OCI-LY7 (cell line): Measurements from ENCODE around the gene PSPH. TPM values are rescaled to one million over a fixed set of nuclear protein-coding genes. Genes with fewer than 3 reads are reported as not detected.

Source experiments
- BruUV-seq: library from RNA; stranded (reverse); fragments of 400-500 nt; replicated peaks from 2 replicates; lab custom pipeline; 2021; lab: Mats Ljungman, UMichigan
- CTCF ChIA-PET: fragments of 300-600 bp; sonication (Branson Sonifier 250); formaldehyde crosslinking; loops from one replicate; lab custom pipeline; 2022; ENCODE audit warnings: antibody characterized with exemption; ENCODE audit not compliant: unreplicated experiment; lab: Charles Lee
- POLR2A ChIA-PET: fragments of 300-600 bp; sonication (Branson Sonifier 250); formaldehyde crosslinking; loops from one replicate; lab custom pipeline; 2022; ENCODE audit warnings: antibody characterized with exemption; lab: Charles Lee
- DNase-seq: peaks from one replicate; pipeline ENCODE4 v3.0.0-alpha.2; 2015; ENCODE audit warnings: low spot score
- H2AFZ ChIP-seq: fragments of 200-600 bp; sonication (generic), shearing (Covaris generic); 2 replicates; pipeline ENCODE4 v1.6.1; 2014; ENCODE audit warnings: mild to moderate bottlenecking, antibody characterized with exemption, low read length, moderate library complexity
- H3K27ac ChIP-seq: fragments of 200-600 bp; sonication (generic); 2 replicates; pipeline ENCODE4 v1.5.1; 2014; ENCODE audit warnings: mixed run types, low read depth, mild to moderate bottlenecking, moderate library complexity, low read length, inconsistent platforms; ENCODE audit not compliant: poor library complexity, severe bottlenecking
- H3K36me3 ChIP-seq: fragments of 200-600 bp; sonication (generic); 2 replicates; pipeline ENCODE4 v1.6.1; 2014; ENCODE audit warnings: mild to moderate bottlenecking, antibody characterized with exemption, low read length, moderate library complexity, mixed read lengths; ENCODE audit not compliant: insufficient read depth
- H3K4me1 ChIP-seq: fragments of 200-600 bp; sonication (generic); 2 replicates; pipeline ENCODE4 v1.5.1; 2014; ENCODE audit warnings: mild to moderate bottlenecking, low read length; ENCODE audit not compliant: insufficient read depth, poor library complexity, severe bottlenecking
- H3K4me2 ChIP-seq: fragments of 200-600 bp; sonication (generic); 2 replicates; pipeline ENCODE4 v1.6.1; 2014; ENCODE audit warnings: mild to moderate bottlenecking, low read length
- H3K4me3 ChIP-seq: fragments of 200-600 bp; sonication (generic); 2 replicates; pipeline ENCODE4 v1.5.1; 2014; ENCODE audit warnings: mild to moderate bottlenecking, low read depth, low read length; ENCODE audit not compliant: poor library complexity, severe bottlenecking
- H3K79me2 ChIP-seq: fragments of 200-600 bp; sonication (generic); 2 replicates; pipeline ENCODE4 v1.6.1; 2016; ENCODE audit warnings: low read depth, mild to moderate bottlenecking, low read length, moderate library complexity, mixed read lengths; ENCODE audit not compliant: insufficient read depth
- H3K9me2 ChIP-seq: fragments of 200-600 bp; sonication (generic); 2 replicates; pipeline ENCODE4 v1.6.1; 2016; ENCODE audit warnings: mild to moderate bottlenecking, low read length, mixed read lengths; ENCODE audit not compliant: insufficient read depth
- H3K9me3 ChIP-seq: fragments of 200-600 bp; sonication (generic); 2 replicates; pipeline ENCODE4 v1.6.1; 2014; ENCODE audit warnings: mild to moderate bottlenecking, mixed run types, low read length, mixed read lengths
- H4K20me1 ChIP-seq: fragments of 200-600 bp; sonication (generic); 2 replicates; pipeline ENCODE4 v1.6.1; 2014; ENCODE audit warnings: mild to moderate bottlenecking, antibody characterized with exemption, low read length, moderate library complexity, mixed read lengths; ENCODE audit not compliant: insufficient read depth
- EZH2phosphoT487 ChIP-seq: fragments of 200-600 bp; sonication (generic); IDR thresholded peaks from 2 replicates; pipeline ENCODE4 v1.6.1; 2018; ENCODE audit warnings: low read depth, borderline replicate concordance, mild to moderate bottlenecking, mixed run types, antibody characterized with exemption, low read length, moderate library complexity, mixed read lengths
- intact Hi-C: fragments of 100-400 bp; cut with micrococcal nuclease; formaldehyde crosslinking; loops from one replicate; pipeline ENCODE4 v1.10.0; 2022; ENCODE audit not compliant: unreplicated experiment
- total RNA-seq, 2 experiments: library from RNA; depleted of rRNA in 1 of 2; stranded (reverse); fragments of >200 nt in 1 of 2; shearing (Covaris generic) in 1 of 2; gene quantifications; 2 replicates each; pipeline ENCODE4 v1.2.3, GENCODE V29; 2014 to 2022
- TF ChIP-seq, protein P1 (sequence below): fragments of 200-600 bp; sonication (generic); conservative IDR thresholded peaks from 2 replicates; pipeline ENCODE4 v1.5.1; 2014; ENCODE audit warnings: mild to moderate bottlenecking, antibody characterized with exemption, low read length, moderate library complexity, mixed read lengths

PSPH gene
- total RNA-seq, 2 experiments from 2014 or later, result 55.3 to 62.9 TPM

DNA sequence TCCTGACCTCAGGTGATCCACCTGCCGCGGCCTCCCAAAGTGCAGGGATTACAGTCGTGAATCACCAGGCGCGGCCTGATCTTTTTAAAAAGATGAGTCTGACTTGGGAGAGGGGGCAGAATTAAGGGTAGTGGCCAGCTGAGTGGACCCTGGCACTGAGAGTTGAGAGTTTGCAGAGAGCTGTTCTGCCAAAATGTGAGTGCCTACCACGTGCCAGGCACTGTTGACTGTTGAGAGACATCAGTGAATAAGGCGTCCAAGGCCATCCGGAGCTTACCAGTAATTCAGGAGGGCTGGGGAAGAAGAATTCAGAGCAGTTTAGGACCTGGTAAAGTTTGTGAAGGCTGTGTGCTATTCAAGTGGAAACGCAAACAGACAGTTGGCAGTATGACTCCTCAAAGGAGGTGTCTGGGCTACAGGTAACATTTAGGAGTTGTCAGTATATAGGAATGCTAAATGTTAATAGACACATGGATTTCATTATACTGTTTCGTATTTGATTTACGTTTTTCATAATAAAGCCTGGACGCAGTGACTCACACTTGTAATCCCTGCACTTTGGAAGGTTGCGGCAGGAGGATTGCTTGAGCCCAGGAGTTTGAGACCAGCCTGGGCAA is 85.3 kb downstream of the PSPH start:
- H3K79me2 ChIP-seq, result peaks cover 16% of the 10 kb centered on the region; the same call in 1 of the 2 replicates
- BruUV-seq, result no TSS peak

DNA sequence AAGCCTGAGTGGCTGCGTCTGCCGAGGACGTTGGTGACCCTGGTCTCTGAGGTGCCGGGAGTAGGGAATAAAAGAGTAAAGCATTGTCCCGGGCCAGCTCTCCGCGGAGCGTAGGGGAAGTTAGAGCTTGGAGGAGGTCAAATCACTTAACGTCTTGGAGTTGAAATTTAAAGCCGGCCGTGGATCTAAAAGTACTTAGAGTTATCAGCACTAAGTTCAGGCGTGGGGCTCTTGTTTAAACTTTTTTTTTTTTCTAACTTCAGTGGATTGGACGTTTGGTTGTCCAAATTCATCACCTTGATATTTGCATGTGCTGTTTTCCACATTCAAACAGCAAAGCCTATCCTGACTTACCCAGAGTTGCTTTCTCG is 86.2 kb downstream of the PSPH start:
- ChIA-PET CTCF (no interaction called here), POLR2A (interaction anchor here (0.8 to 1.5 kb wide), 2 partner anchors 14 to 141 kb away, joined by 3 read pairs; partner anchors contain the start of gene CHCHD2)
- no TSS peak for BruUV-seq
- TF ChIP-seq, protein P1, sequence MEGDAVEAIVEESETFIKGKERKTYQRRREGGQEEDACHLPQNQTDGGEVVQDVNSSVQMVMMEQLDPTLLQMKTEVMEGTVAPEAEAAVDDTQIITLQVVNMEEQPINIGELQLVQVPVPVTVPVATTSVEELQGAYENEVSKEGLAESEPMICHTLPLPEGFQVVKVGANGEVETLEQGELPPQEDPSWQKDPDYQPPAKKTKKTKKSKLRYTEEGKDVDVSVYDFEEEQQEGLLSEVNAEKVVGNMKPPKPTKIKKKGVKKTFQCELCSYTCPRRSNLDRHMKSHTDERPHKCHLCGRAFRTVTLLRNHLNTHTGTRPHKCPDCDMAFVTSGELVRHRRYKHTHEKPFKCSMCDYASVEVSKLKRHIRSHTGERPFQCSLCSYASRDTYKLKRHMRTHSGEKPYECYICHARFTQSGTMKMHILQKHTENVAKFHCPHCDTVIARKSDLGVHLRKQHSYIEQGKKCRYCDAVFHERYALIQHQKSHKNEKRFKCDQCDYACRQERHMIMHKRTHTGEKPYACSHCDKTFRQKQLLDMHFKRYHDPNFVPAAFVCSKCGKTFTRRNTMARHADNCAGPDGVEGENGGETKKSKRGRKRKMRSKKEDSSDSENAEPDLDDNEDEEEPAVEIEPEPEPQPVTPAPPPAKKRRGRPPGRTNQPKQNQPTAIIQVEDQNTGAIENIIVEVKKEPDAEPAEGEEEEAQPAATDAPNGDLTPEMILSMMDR, result no peak
- TF ChIP-seq EZH2phosphoT487, result no peak
- no peaks in the 10 kb centered on the region for H3K9me3 ChIP-seq
- intact Hi-C loops, result loop anchor here (2.0 to 10.0 kb wide), 2 partner anchors 86 to 210 kb away; partner anchors contain the start of genes CCT6A and PSPH
- H3K79me2 ChIP-seq, result peaks cover 14% of the 10 kb centered on the region; the same call in 1 of the 2 replicates
- H3K27ac ChIP-seq, result peak overlapping the region; percentile 28
- no peaks in the 10 kb centered on the region for H3K9me2 ChIP-seq
- DNase-seq, result peak; percentile 40
- H3K4me3 ChIP-seq, result peak overlapping the region; percentile 90
- H3K4me1 ChIP-seq, result peaks cover 13% of the 10 kb centered on the region
- H3K4me2 ChIP-seq, result peak overlapping the region; percentile 87
- H2AFZ ChIP-seq, result peak overlapping the region; percentile 54
- no peaks in the 10 kb centered on the region for H4K20me1 ChIP-seq
- peaks cover 5% of the 10 kb centered on the region; the same call in 1 of the 2 replicates for H3K36me3 ChIP-seq

More for the DNA sequence above, 85.3 kb downstream of the PSPH start:
- Histone ChIP-seq H3K4me3 (peak overlapping the region; percentile 90), H3K4me1 (peaks cover 13% of the 10 kb centered on the region), H3K4me2 (peak overlapping the region; percentile 87), H3K9me3 (no peaks in the 10 kb centered on the region), H3K36me3 (peaks cover 5% of the 10 kb centered on the region; the same call in 1 of the 2 replicates), H3K27ac (no peak overlapping the region), H2AFZ (no peak overlapping the region), H4K20me1 (no peaks in the 10 kb centered on the region), H3K9me2 (no peaks in the 10 kb centered on the region)
- TF ChIP-seq, protein P1, result no peak
- no peak for TF ChIP-seq EZH2phosphoT487
- POLR2A ChIA-PET, result interaction anchor here (0.6 kb wide), 1 partner anchor 10 kb away, joined by 3 read pairs; no protein-coding TSS in a partner anchor
- intact Hi-C loops, result loop anchor here (2.0 to 10.0 kb wide), 2 partner anchors 85 to 211 kb away; partner anchors contain the start of genes CCT6A and PSPH
- no peak for DNase-seq
- CTCF ChIA-PET, result no interaction called here
